ENCODE measurements around the gene HMX3.

HMX3 gene

GRCh38 chr10:123134915-123135414 is 805 bp upstream of the HMX3 start:
- peak; percentile 64 for DNase-seq

GRCh38 chr10:123136221-123136805 is 543 bp downstream of the HMX3 start:
- DNase-seq, result peak; percentile 60

DNA sequence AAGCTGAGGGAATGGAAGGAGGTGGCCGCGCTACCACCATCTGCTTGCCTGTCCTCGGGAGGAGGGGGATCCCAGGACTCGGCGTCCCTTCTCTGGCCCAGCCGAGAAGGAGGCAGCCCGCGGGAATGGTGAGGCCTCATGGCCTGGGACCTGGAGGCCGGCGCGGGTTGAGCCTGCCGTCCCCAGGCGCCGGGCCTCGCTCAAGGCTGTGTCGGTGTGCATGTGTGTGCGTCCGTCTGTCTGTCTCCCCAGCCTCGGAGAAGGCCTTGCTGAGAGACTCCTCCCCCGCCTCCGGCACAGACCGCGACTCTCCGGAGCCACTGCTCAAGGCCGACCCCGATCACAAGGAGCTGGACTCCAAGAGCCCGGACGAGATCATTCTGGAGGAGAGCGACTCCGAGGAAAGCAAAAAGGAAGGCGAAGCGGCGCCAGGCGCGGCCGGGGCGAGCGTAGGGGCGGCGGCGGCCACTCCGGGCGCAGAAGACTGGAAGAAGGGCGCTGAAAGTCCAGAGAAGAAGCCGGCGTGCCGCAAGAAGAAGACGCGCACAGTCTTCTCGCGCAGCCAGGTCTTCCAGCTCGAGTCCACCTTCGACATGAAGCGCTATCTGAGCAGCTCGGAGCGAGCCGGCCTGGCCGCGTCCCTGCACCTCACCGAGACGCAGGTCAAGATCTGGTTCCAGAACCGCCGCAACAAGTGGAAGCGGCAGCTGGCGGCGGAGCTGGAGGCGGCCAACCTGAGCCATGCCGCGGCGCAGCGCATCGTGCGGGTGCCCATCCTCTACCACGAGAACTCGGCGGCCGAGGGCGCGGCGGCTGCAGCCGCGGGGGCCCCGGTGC is 1.3 kb downstream of the HMX3 start:
- peak; percentile 79 for DNase-seq

GRCh38 chr10:123139165-123139520 is 3.4 kb downstream of the HMX3 start:
- DNase-seq, result no peak

GRCh38 chr10:123139521-123140163 is 3.9 kb downstream of the HMX3 start:
- DNase-seq, result peak; percentile 62

- DNase-seq, result peak; percentile 66
These were observed 4.6 kb downstream of the HMX3 start for GRCh38 chr10:123140164-123140982.

DNA sequence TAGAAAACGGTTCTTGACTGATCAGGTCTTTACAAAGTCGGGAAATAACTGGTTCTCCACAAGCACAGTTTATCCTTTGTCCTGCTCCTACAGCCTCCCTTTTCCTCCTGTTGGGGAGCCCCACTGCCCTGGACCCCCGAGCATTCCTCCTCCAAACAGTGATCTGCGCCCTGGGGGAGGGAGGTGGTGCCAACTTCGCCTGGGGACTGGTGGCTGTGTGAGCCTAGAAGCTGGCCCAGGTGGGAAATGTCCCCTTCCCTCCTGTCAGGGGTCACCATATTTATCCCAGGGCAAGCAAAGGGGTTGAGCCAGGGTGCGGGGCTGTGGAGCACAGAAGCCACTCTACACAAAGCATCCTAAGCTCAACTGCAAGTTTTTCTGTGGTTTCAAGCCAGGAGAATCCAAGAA is 5.2 kb downstream of the HMX3 start:
- no peak for DNase-seq

- no peak for DNase-seq
These were observed 6.3 kb downstream of the HMX3 start for GRCh38 chr10:123141791-123142700.

DNA sequence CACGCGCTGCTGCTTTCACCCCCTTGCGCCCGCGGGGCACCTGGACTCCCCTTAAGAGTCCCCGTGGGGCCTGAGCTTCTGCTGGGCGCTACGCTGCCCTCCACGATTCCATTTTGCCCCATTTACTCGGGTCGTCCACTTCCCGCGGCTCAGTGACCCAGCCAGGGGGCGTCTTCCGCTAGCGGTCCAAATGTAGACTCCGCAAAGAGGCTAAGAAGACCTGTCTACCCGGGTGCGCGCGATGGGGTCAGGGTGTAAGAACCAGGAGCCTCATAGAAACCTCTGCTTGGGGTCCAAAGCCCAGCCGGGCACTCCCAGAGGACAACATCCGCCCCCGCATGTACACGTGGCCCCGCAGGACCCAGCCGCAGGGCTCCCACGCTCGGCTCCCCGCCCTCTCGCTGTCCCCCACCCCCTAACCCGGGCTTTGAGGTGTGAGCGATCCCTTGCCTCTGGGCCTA is 7.0 kb downstream of the HMX3 start:
- DNase-seq, result peak; percentile 60

DNA sequence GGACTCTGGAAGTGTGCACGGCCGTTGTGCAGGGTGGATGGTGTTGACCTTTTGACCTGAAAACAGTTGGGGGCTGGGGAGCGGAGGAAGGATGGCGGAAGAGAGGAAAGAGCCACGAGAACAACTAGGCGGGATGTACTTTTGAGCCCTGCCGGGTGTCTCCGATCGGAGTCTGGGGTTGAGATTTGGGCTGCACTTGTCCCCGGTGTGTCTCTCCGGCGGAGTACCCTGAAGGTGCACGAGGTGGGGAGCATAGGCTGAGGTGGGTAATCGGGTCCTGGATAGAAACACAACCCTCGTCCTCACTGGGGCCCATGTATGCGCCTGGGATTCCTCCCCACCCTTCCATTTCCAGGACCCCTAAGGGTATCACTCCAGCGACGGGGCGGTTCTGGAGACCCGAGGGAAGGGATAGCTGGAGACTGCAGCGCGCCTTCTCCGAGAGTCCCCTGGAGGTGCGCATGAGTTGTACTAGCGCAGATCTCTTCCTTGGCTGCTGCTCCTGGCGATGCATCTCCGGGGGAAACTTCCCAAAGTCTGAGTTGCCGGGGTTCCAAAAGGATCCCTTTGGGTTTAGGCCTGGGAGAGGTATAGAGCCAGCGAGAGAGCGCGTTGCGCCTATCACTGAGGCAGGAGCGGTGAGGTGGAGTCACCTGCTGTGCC is 7.5 kb downstream of the HMX3 start:
- DNase-seq, result peak; percentile 61

DNA sequence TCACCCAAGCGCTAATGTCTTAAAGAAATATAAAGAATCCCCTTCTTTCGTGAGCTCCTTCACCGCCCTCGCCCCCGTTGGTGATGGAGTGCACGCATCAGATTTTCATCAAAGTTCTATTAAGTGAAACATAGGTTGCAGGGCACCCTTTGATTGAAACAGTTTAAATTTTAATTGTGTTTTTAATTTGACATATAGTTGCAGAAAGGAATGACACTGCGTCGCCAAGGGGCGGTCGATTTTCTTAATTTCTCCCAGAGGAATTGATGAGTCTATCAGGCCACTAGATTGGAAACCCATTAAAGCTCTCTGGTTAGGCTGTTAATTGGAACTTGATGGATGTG is 8.0 kb downstream of the HMX3 start:
- no peak for DNase-seq

DNA sequence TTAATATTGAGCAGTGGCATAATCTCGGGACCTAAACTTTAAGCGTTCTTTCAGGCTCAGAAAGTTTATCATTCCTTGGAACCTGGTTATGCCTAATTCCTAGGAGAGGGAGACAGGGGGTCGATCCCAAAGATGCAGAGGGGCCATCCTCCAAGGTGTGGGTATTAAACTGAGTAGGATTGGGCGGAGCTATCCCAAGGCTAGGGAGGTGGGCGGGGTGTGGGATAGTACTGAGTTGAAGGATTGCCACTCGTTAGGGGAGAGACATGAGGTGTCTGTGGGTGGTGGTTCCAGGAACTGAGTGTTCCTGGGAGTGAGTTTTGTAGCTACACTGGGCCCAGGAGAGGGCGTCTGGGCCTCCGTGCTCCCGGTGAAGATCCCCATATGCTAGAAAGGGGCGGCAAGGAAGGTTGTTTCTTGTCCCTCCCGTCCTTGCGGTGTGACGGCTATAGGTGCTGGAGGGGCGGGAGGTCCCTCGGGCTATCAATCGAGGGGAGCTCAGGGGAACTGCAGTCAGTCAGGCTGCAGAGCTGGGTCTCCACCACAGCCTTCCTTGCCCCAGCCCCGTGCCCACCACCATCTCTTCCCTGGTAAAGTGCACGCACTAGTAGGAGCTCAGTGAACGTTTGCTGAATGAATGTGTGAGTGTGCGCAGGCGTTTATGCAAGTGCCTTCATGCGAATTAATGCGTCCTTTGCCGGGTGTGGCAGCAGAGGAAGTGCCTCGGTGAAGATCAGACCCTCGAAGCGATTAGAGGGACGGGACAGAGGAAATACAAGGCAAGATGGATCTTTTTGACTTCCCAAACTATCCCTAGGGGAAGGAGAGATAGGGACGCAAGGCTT is 9.1 kb downstream of the HMX3 start:
- peak; percentile 66 for DNase-seq

- no peak for DNase-seq
These were observed 9.8 kb downstream of the HMX3 start for GRCh38 chr10:123145542-123146012.

- no peak for DNase-seq
These were observed 10.5 kb downstream of the HMX3 start for GRCh38 chr10:123146013-123146893.

- no peak for DNase-seq
These were observed 11.3 kb downstream of the HMX3 start for GRCh38 chr10:123146894-123147634.

- peak; percentile 75 for DNase-seq
These were observed 12.1 kb downstream of the HMX3 start, which contains the start of gene HMX2 for GRCh38 chr10:123147635-123148413. TSS of gene HMX2 (plus strand) at chr10:123148136. CDS start at chr10:123148379, 243 bp downstream.

- no peak for DNase-seq
These were observed 12.8 kb downstream of the HMX3 start for GRCh38 chr10:123148414-123149161.
